ENCODE measurements around the gene TMCC1.

TMCC1 gene

GRCh38 chr3:129893581-129894070, at the start of gene TMCC1:
Gene TMCC1, minus strand, starts transcription at chr3:129893711.
- Histone ChIP-seq H3K36me3 (ENCODE audit: insufficient read depth, low read length) (no peaks in the 10 kb centered on the region), H3K9me3 (ENCODE audit: low read depth, low read length) (no peaks in the 10 kb centered on the region), H3K4me3 (peak within 1 kb of the TSS; percentile 86), H3K27ac (peak within 1 kb of the TSS; percentile 29; the same call in 1 of the 2 replicates), H3K9ac (ENCODE audit: insufficient read length) (peak within 1 kb of the TSS; percentile 95)
- TF ChIP-seq POLR2AphosphoS5 (IDR thresholded peaks at IDR 0.05; ENCODE audit: borderline replicate concordance, low read depth, low read length) (peak; percentile 95), EZH2 (IDR thresholded peaks at IDR 0.05) (no peak), FOXP2 (optimal IDR thresholded peaks at IDR 0.05; ENCODE audit: control extremely low read depth, extremely low read length, insufficient read depth) (peak; percentile 15)
- DNase-seq (ENCODE audit: low read depth, low spot score) = peak; percentile 24

- H3K9me3 ChIP-seq (ENCODE audit: low read depth, low read length) = no peaks in the 10 kb centered on the region
- no peak for DNase-seq (ENCODE audit: low read depth, low spot score)
- H3K4me3 ChIP-seq = no peak overlapping the region
- no peak overlapping the region for H3K9ac ChIP-seq (ENCODE audit: insufficient read length)
- H3K27ac ChIP-seq = no peak overlapping the region
- no peak for TF ChIP-seq EZH2 (IDR thresholded peaks at IDR 0.05)
- TF ChIP-seq POLR2AphosphoS5 (IDR thresholded peaks at IDR 0.05; ENCODE audit: borderline replicate concordance, low read depth, low read length) = no peak
- no peak for TF ChIP-seq FOXP2 (optimal IDR thresholded peaks at IDR 0.05; ENCODE audit: control extremely low read depth, extremely low read length, insufficient read depth)
- no peaks in the 10 kb centered on the region for H3K36me3 ChIP-seq (ENCODE audit: insufficient read depth, low read length)
Measured at GRCh38 chr3:129943020-129943419, 49.5 kb upstream of the TMCC1 start.

GRCh38 chr3:129942296-129942695, 48.8 kb upstream of the TMCC1 start:
- no peak for DNase-seq (ENCODE audit: low read depth, low spot score)
- H3K9ac ChIP-seq (ENCODE audit: insufficient read length) = no peak overlapping the region
- H3K27ac ChIP-seq = no peak overlapping the region
- H3K36me3 ChIP-seq (ENCODE audit: insufficient read depth, low read length) = no peaks in the 10 kb centered on the region
- no peaks in the 10 kb centered on the region for H3K9me3 ChIP-seq (ENCODE audit: low read depth, low read length)
- no peak overlapping the region for H3K4me3 ChIP-seq
- TF ChIP-seq FOXP2 (optimal IDR thresholded peaks at IDR 0.05; ENCODE audit: control extremely low read depth, extremely low read length, insufficient read depth) (no peak), EZH2 (IDR thresholded peaks at IDR 0.05) (no peak), POLR2AphosphoS5 (IDR thresholded peaks at IDR 0.05; ENCODE audit: borderline replicate concordance, low read depth, low read length) (no peak)

GRCh38 chr3:129940086-129940485, 46.6 kb upstream of the TMCC1 start:
- no peaks in the 10 kb centered on the region for H3K36me3 ChIP-seq (ENCODE audit: insufficient read depth, low read length)
- no peak overlapping the region for H3K9ac ChIP-seq (ENCODE audit: insufficient read length)
- H3K4me3 ChIP-seq = no peak overlapping the region
- H3K27ac ChIP-seq = no peak overlapping the region
- TF ChIP-seq POLR2AphosphoS5 (IDR thresholded peaks at IDR 0.05; ENCODE audit: borderline replicate concordance, low read depth, low read length) = no peak
- no peak for TF ChIP-seq FOXP2 (optimal IDR thresholded peaks at IDR 0.05; ENCODE audit: control extremely low read depth, extremely low read length, insufficient read depth)
- no peak for TF ChIP-seq EZH2 (IDR thresholded peaks at IDR 0.05)
- H3K9me3 ChIP-seq (ENCODE audit: low read depth, low read length) = no peaks in the 10 kb centered on the region
- DNase-seq (ENCODE audit: low read depth, low spot score) = no peak

- TF ChIP-seq FOXP2 (optimal IDR thresholded peaks at IDR 0.05; ENCODE audit: control extremely low read depth, extremely low read length, insufficient read depth) (no peak), POLR2AphosphoS5 (IDR thresholded peaks at IDR 0.05; ENCODE audit: borderline replicate concordance, low read depth, low read length) (no peak)
- no peak for DNase-seq (ENCODE audit: low read depth, low spot score)
- Histone ChIP-seq H3K27ac (no peak overlapping the region), H3K9ac (ENCODE audit: insufficient read length) (no peak overlapping the region), H3K4me3 (no peak overlapping the region), H3K9me3 (ENCODE audit: low read depth, low read length) (no peaks in the 10 kb centered on the region), H3K36me3 (ENCODE audit: insufficient read depth, low read length) (no peaks in the 10 kb centered on the region)
Measured at GRCh38 chr3:129938140-129938930, 44.8 kb upstream of the TMCC1 start.

- no peak overlapping the region for H3K9ac ChIP-seq (ENCODE audit: insufficient read length)
- no peak overlapping the region for H3K4me3 ChIP-seq
- no peak for DNase-seq (ENCODE audit: low read depth, low spot score)
- H3K9me3 ChIP-seq (ENCODE audit: low read depth, low read length) = no peaks in the 10 kb centered on the region
- H3K36me3 ChIP-seq (ENCODE audit: insufficient read depth, low read length) = no peaks in the 10 kb centered on the region
- H3K27ac ChIP-seq = no peak overlapping the region
- TF ChIP-seq POLR2AphosphoS5 (IDR thresholded peaks at IDR 0.05; ENCODE audit: borderline replicate concordance, low read depth, low read length) (no peak), FOXP2 (optimal IDR thresholded peaks at IDR 0.05; ENCODE audit: control extremely low read depth, extremely low read length, insufficient read depth) (no peak), EZH2 (IDR thresholded peaks at IDR 0.05) (no peak)
Measured at GRCh38 chr3:129937717-129938116, 44.2 kb upstream of the TMCC1 start.

- TF ChIP-seq POLR2AphosphoS5 (IDR thresholded peaks at IDR 0.05; ENCODE audit: borderline replicate concordance, low read depth, low read length) (no peak), EZH2 (IDR thresholded peaks at IDR 0.05) (no peak), FOXP2 (optimal IDR thresholded peaks at IDR 0.05; ENCODE audit: control extremely low read depth, extremely low read length, insufficient read depth) (no peak)
- H3K9ac ChIP-seq (ENCODE audit: insufficient read length) = no peak overlapping the region
- DNase-seq (ENCODE audit: low read depth, low spot score) = no peak
- no peaks in the 10 kb centered on the region for H3K36me3 ChIP-seq (ENCODE audit: insufficient read depth, low read length)
- no peaks in the 10 kb centered on the region for H3K9me3 ChIP-seq (ENCODE audit: low read depth, low read length)
- no peak overlapping the region for H3K4me3 ChIP-seq
- no peak overlapping the region for H3K27ac ChIP-seq
Measured at GRCh38 chr3:129936757-129937156, 43.2 kb upstream of the TMCC1 start.

GRCh38 chr3:129934234-129935123, 41.0 kb upstream of the TMCC1 start:
- no peak overlapping the region for H3K27ac ChIP-seq
- TF ChIP-seq POLR2AphosphoS5 (IDR thresholded peaks at IDR 0.05; ENCODE audit: borderline replicate concordance, low read depth, low read length) (no peak), EZH2 (IDR thresholded peaks at IDR 0.05) (no peak), FOXP2 (optimal IDR thresholded peaks at IDR 0.05; ENCODE audit: control extremely low read depth, extremely low read length, insufficient read depth) (no peak)
- H3K9me3 ChIP-seq (ENCODE audit: low read depth, low read length) = no peaks in the 10 kb centered on the region
- H3K36me3 ChIP-seq (ENCODE audit: insufficient read depth, low read length) = no peaks in the 10 kb centered on the region
- H3K4me3 ChIP-seq = no peak overlapping the region
- DNase-seq (ENCODE audit: low read depth, low spot score) = peak; percentile 26
- no peak overlapping the region for H3K9ac ChIP-seq (ENCODE audit: insufficient read length)
